ENCODE data around the gene TIGAR.

Gene TIGAR, protein sequence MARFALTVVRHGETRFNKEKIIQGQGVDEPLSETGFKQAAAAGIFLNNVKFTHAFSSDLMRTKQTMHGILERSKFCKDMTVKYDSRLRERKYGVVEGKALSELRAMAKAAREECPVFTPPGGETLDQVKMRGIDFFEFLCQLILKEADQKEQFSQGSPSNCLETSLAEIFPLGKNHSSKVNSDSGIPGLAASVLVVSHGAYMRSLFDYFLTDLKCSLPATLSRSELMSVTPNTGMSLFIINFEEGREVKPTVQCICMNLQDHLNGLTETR

GRCh38 chr12:4320853-4321701 is at the start of gene TIGAR:
TSS of gene TIGAR (plus strand) at chr12:4321213. CDS start at chr12:4321272, 59 bp downstream.
- DNase-seq (ENCODE audit: low read depth, low spot score), result peak; percentile 78
- peak within 1 kb of the TSS; percentile 83 for H3K27ac ChIP-seq

DNA sequence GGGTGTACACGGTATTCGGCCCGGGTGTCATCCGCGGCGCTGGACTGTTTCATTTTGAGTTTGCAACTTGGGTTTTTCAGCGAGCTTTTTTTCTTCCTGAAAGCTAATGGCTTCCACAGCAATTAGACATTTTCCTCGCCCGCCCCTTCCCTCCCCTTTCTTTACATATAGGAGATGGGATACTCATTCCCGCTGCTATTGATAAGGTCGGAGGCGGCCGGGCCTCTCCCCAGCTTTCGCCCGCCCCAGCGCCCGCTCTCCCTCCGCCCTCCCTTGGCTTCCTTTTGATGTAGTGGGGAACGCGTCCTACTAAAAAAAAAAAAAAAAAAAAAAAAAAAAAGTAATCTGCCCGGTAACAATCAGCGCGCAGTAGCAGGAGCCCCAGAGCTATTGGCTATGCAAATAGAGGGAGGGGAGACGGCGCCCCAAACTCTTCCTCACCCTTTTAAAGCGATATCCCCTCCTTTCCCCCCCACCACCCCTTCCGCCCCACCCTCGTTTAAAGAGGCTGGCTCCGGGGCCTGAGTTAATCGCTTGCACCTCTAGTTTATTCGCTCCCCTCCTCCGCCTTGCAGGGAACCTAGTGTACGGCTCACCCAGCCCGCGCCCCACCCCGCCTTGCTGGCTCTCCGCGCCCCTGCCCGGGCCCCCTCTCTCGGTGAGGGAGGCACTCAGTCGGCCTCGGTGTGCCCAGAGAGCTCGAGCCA is 49.1 kb upstream of the TIGAR start:
- peak; percentile 60 for DNase-seq (ENCODE audit: low read depth, low spot score)
- H3K27ac ChIP-seq, result peak overlapping the region; percentile 89

GRCh38 chr12:4272424-4273272 is 48.4 kb upstream of the TIGAR start:
- peak overlapping the region; percentile 89 for H3K27ac ChIP-seq
- DNase-seq (ENCODE audit: low read depth, low spot score), result no peak

- peak overlapping the region; percentile 89 for H3K27ac ChIP-seq
- DNase-seq (ENCODE audit: low read depth, low spot score), result no peak
These were observed 47.8 kb upstream of the TIGAR start for GRCh38 chr12:4273273-4273651.

DNA sequence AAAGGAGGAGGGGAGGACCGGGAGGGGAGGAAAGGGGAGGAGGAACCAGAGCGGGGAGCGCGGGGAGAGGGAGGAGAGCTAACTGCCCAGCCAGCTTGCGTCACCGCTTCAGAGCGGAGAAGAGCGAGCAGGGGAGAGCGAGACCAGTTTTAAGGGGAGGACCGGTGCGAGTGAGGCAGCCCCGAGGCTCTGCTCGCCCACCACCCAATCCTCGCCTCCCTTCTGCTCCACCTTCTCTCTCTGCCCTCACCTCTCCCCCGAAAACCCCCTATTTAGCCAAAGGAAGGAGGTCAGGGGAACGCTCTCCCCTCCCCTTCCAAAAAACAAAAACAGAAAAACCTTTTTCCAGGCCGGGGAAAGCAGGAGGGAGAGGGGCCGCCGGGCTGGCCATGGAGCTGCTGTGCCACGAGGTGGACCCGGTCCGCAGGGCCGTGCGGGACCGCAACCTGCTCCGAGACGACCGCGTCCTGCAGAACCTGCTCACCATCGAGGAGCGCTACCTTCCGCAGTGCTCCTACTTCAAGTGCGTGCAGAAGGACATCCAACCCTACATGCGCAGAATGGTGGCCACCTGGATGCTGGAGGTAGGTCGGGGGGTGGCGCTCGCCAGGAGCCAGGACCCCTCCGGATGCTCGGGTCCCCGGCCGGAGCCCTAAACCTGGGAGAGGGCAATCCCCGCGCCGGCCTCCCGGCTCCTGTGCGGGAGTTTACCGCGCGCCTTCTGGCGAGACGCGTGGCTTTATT is 47.2 kb upstream of the TIGAR start, which contains the start of gene CCND2:
Gene CCND2, plus strand, starts transcription at position 111 of the 744 bp plus-strand sequence. Its CDS starts 279 bp downstream, at position 390.
- peak; percentile 83 for DNase-seq (ENCODE audit: low read depth, low spot score)
- peak within 1 kb of the TSS; percentile 89 for H3K27ac ChIP-seq

DNA sequence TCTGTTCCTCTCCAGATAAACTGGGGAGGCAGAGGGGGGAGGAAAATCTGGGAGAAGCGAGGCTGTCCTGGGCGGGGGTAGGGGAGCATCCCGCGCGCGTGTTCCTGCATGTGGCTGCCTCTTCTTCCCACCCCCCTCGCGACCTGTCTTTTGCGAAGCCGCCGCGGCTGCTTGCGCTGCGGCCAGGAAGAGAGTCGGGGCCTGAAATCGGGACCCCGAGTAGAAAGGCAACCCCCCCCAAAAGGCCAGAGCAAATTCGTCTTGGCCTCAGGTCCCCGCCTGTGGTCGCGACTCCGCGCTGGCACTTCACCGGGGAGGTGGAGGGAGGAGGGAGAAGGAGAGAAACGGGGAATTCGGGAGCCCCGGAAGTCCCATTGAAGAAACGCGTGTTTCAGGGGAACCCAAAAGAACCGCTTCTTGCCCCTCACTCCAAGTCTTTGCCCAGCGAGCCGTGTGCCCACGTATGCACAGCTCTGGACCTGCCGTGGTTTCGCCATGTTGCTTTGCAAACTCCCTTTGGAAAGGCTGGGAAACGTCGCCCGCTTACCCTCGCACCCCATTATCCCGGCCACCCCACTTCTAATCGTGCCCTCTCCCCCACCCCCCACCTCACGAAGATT is 46.5 kb upstream of the TIGAR start:
- peak overlapping the region; percentile 89 for H3K27ac ChIP-seq

GRCh38 chr12:4275016-4275869 is 45.8 kb upstream of the TIGAR start:
- H3K27ac ChIP-seq, result peak overlapping the region; percentile 89
- no peak for DNase-seq (ENCODE audit: low read depth, low spot score)

More for the DNA sequence above, 46.5 kb upstream of the TIGAR start:
- no peak for DNase-seq (ENCODE audit: low read depth, low spot score)

DNA sequence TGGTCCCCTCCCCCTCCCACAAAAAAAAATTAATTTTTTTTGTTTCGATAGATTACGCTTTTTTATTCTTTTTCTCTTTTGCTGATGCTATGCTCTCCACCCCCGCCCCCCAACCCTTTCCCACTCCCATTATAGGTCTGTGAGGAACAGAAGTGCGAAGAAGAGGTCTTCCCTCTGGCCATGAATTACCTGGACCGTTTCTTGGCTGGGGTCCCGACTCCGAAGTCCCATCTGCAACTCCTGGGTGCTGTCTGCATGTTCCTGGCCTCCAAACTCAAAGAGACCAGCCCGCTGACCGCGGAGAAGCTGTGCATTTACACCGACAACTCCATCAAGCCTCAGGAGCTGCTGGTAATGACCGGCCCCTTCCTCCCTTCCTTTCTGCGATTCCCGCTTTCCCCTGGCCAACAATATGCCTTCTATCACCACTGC is 45.1 kb upstream of the TIGAR start:
- H3K27ac ChIP-seq, result peak overlapping the region; percentile 89
- DNase-seq (ENCODE audit: low read depth, low spot score), result no peak

GRCh38 chr12:4276524-4277204 is 44.3 kb upstream of the TIGAR start:
- H3K27ac ChIP-seq, result peak overlapping the region; percentile 89
- peak; percentile 55 for DNase-seq (ENCODE audit: low read depth, low spot score)

DNA sequence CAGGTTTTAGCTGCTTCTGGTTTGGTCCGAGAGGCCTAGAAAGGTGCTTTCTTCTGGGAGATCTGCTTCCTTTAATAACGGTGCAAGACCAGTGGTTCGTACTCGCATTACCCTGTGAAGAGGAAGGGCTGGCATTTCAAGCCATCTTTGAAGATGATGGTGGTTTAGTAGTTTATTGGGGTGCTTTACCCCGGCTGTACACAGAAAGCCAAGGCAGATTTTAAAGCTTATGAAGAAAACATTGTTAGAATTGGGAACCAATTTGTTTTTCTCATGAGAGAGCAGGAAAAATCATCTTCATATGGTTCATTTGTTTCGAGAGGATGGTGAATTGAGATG is 43.8 kb upstream of the TIGAR start:
- peak overlapping the region; percentile 89 for H3K27ac ChIP-seq
- no peak for DNase-seq (ENCODE audit: low read depth, low spot score)

DNA sequence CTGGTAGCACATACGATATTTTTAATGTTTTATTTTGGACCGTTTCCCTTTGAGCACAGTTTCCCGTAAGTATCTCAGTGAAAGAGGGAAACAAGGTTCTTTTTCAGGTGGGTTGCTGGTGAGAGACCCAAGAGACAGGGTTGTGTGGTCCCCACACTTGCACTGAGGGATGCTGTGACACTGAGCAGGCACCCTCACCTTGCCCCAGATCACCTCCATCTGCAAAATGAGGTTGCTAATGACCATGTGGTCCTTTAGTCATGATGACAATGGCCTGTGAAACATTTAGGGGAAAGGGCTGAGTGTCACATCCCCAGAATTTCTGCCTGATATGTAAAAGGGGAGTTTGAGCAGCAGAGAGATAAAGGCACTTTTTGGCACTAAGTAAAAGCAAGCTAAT is 43.2 kb upstream of the TIGAR start:
- H3K27ac ChIP-seq, result no peak overlapping the region
- DNase-seq (ENCODE audit: low read depth, low spot score), result no peak

- no peak overlapping the region for H3K27ac ChIP-seq
- no peak for DNase-seq (ENCODE audit: low read depth, low spot score)
These were observed 42.5 kb upstream of the TIGAR start for GRCh38 chr12:4278329-4279197.

DNA sequence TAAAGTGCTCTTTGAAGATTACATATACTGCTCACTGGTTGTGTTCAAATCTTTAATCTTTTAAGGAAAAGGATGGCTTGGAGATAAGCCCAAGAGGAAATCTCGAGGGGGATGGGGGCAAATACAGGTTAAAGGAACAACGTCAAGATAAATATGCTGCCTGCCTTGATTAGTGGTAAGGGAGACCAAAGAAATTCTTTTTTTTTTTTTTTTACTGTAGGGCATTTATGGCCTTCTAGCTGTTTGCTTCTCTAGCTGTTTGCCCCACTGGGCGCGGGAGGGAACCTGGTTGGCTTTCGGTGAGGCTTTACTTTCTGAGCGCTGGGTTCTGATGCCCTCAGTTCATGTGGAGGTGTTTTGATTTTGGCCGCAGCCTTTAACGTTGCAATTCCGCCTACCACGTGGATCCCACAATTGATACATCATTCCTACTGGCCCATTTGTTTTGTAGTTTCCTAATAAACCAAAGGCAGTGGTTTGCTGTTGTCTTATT is 41.8 kb upstream of the TIGAR start:
- no peak overlapping the region for H3K27ac ChIP-seq
- DNase-seq (ENCODE audit: low read depth, low spot score), result no peak

GRCh38 chr12:4280351-4281163 is 40.5 kb upstream of the TIGAR start:
- no peak overlapping the region for H3K27ac ChIP-seq
- no peak for DNase-seq (ENCODE audit: low read depth, low spot score)

DNA sequence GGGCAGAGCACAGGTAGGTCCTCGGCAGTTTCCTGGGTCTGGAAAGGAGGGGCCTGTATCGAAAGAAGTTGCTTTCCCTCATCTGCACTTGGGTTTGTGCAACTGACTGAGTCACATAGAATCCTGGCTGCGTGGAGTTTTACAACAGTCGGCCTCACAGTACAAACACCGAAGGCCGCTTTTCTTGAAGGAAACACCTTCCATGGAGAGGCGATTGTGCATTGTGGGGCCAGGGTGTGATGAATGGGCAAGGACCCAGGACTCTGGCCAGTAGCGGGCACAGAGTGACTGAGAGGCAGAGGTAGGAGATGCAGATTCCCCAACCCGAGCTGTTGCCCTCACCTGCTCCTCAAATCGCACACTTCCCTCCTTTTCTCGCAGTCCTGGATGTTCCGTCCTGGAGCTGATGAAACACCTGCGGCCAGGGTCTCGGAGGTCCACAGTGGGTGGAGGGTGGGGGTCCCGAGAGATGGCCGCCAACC is 39.8 kb upstream of the TIGAR start:
- H3K27ac ChIP-seq, result no peak overlapping the region

More for the DNA sequence above, 39.8 kb upstream of the TIGAR start:
- no peak for DNase-seq (ENCODE audit: low read depth, low spot score)

Data from epithelial cell of prostate (primary cell).